Testis (tissue), 3 donors: ENCODE measurements around the gene PDP2. TPM values are rescaled to one million over a fixed set of nuclear protein-coding genes. Genes with fewer than 3 reads are reported as not detected.

Experiments
- DNase-seq: peaks from one replicate; pipeline ENCODE4 v3.0.0-alpha.2; 2019
- H3K27ac ChIP-seq, 2 donors: fragments of 200-600 bp; sonication (generic); one replicate each; pipeline ENCODE4 v1.5.1; 2019
- H3K27me3 ChIP-seq: fragments of 200-600 bp; sonication (generic); one replicate; pipeline ENCODE4 v1.5.1; 2019
- H3K36me3 ChIP-seq: fragments of 200-600 bp; sonication (generic); one replicate; pipeline ENCODE4 v1.5.1; 2017; ENCODE audit warnings: low read depth; ENCODE audit errors: missing control alignments
- H3K4me1 ChIP-seq: fragments of 200-600 bp; sonication (generic); one replicate; pipeline ENCODE4 v1.5.1; 2019
- H3K4me3 ChIP-seq, 2 donors: fragments of 200-600 bp; sonication (generic); one replicate each; pipeline ENCODE4 v1.5.1; 2017 to 2019
- H3K9me3 ChIP-seq: fragments of 200-600 bp; sonication (generic); one replicate; pipeline ENCODE4 v1.5.1; 2017
- POLR2A ChIP-seq: fragments of 450-650 bp; IDR thresholded peaks from one replicate; pipeline ENCODE4 v1.6.1; 2017; ENCODE audit warnings: antibody characterized with exemption, mild to moderate bottlenecking, moderate library complexity
- WGBS, 2 donors: methylation state at CpG; one replicate each; pipeline ENCODE4 v1.1.5; 2018; 5-methylcytosine and 5-hydroxymethylcytosine counted together
- intact Hi-C: fragments of 100-400 bp; cut with DNase I; formaldehyde crosslinking; loops from one replicate; pipeline ENCODE4 v1.15.1; 2023; ENCODE audit warnings: low total_unique reads
- polyA plus RNA-seq: library from polyadenylated mRNA; stranded (reverse); fragments of 350-450 nt; fragmentation: Illumina TruSeq; extraction: RNeasy Lipid Tissue Mini Kit (QIAGEN cat#74804); gene quantifications from one replicate; pipeline ENCODE4 v1.2.3, GENCODE V29; 2014; ENCODE audit warnings: low read depth, low replicate concordance; ENCODE audit not compliant: insufficient read depth
- total RNA-seq, 2 donors: library from RNA; depleted of rRNA; stranded (reverse); fragments of >200 nt; gene quantifications; one replicate each; pipeline ENCODE4 v1.2.3, GENCODE V29; 2016
- TF ChIP-seq, protein P1 (sequence below), 3 experiments: fragments of 450-650 bp in 2 of 3; fragments of 200-600 bp in 1 of 3; sonication (generic) in 1 of 3; IDR thresholded peaks; one replicate each; pipeline ENCODE4 v1.5.1; 2016 to 2019; ENCODE audit warnings: antibody characterized with exemption in 3 of 3, mild to moderate bottlenecking in 2 of 3, moderate library complexity in 1 of 3

Gene PDP2
- total and polyA plus RNA-seq, 3 donors from 2014 or later: 14.0 to 23.9 (median 22.9) TPM

DNA sequence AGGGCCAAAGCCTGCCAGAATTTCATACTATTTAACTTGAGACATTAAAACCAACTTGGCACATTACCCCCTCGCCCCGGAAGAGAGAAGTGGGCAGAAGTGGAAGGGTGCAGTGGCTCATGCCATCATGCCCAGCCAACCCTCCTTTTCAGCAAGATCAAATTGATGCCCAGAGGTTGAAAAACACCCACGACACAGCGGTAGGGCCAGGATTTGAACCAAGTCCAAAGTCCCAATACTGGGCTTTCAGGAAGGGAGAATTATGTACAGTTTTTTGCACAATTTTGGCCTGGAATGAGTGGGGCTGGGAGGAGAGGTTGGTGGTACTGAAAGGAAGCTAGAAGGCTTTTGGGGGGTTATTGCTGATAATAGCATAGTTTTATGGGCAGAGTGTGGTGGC is 11.0 kb downstream of the PDP2 start:
- Histone ChIP-seq H3K27me3 (no peaks in the 10 kb centered on the region), H3K4me1 (no peaks in the 10 kb centered on the region), H3K27ac (no peak overlapping the region), H3K36me3 (no peaks in the 10 kb centered on the region), H3K9me3 (no peaks in the 10 kb centered on the region), H3K4me3 (no peak overlapping the region)
- intact Hi-C loops: no loop called here
- WGBS, 2 donors: 82 to 86% methylated on average over 4 of the region's 4 CpGs
- no peak for DNase-seq
- TF ChIP-seq, protein P1, sequence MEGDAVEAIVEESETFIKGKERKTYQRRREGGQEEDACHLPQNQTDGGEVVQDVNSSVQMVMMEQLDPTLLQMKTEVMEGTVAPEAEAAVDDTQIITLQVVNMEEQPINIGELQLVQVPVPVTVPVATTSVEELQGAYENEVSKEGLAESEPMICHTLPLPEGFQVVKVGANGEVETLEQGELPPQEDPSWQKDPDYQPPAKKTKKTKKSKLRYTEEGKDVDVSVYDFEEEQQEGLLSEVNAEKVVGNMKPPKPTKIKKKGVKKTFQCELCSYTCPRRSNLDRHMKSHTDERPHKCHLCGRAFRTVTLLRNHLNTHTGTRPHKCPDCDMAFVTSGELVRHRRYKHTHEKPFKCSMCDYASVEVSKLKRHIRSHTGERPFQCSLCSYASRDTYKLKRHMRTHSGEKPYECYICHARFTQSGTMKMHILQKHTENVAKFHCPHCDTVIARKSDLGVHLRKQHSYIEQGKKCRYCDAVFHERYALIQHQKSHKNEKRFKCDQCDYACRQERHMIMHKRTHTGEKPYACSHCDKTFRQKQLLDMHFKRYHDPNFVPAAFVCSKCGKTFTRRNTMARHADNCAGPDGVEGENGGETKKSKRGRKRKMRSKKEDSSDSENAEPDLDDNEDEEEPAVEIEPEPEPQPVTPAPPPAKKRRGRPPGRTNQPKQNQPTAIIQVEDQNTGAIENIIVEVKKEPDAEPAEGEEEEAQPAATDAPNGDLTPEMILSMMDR (IDR thresholded peaks at IDR 0.05): no peak
- TF ChIP-seq POLR2A: no peak

DNA sequence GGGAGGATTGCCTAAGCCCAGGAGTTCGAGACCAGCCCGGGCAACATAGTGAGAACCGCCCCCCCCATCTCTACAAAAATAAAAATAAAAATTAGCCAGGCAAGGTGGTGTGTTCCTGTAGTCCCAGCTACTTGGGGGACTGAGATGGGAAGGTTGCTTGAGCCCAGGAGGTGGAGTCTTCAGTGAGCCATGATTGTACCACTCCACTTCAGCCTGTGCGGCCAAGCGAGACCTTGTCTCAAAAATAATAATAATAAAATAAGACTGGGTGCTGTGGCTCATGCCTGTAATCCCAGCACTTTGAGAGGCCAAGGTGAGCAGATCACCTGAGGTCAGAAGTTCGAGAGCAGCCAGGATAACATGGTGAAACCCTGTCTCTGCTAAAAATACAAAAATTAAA is 11.5 kb downstream of the PDP2 start:
- Histone ChIP-seq H3K27me3 (no peaks in the 10 kb centered on the region), H3K4me1 (no peaks in the 10 kb centered on the region), H3K4me3 (no peak overlapping the region), H3K9me3 (no peaks in the 10 kb centered on the region), H3K27ac (no peak overlapping the region), H3K36me3 (no peaks in the 10 kb centered on the region)
- no peak for TF ChIP-seq POLR2A
- TF ChIP-seq, protein P1 (IDR thresholded peaks at IDR 0.05): no peak
- 94 to 100% methylated on average over 6 of the region's 6 CpGs for WGBS, 2 donors
- DNase-seq: no peak
- intact Hi-C loops: no loop called here

DNA sequence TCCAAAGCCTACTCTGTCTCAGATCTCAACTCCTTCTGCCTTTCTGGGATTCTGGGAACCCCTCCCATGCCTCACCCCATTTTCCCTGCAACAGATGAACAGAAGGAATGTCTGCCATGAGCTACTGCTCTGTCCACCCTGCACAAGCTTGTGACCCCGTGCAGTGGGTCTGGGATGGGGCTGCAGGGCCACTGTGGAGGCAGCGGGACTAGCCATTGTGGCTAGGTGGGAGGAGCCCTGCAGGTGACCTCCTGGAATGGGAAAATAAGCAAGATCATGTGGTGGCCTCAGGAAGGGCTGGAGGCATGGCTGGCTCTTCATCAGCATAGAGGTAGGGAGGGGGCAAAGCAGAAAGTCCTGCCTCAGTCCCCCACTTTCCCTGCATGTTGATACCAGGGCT is 13.7 kb downstream of the PDP2 start:
- intact Hi-C loops: no loop called here
- WGBS, 2 donors: 88 to 90% methylated on average over 2 of the region's 2 CpGs

DNA sequence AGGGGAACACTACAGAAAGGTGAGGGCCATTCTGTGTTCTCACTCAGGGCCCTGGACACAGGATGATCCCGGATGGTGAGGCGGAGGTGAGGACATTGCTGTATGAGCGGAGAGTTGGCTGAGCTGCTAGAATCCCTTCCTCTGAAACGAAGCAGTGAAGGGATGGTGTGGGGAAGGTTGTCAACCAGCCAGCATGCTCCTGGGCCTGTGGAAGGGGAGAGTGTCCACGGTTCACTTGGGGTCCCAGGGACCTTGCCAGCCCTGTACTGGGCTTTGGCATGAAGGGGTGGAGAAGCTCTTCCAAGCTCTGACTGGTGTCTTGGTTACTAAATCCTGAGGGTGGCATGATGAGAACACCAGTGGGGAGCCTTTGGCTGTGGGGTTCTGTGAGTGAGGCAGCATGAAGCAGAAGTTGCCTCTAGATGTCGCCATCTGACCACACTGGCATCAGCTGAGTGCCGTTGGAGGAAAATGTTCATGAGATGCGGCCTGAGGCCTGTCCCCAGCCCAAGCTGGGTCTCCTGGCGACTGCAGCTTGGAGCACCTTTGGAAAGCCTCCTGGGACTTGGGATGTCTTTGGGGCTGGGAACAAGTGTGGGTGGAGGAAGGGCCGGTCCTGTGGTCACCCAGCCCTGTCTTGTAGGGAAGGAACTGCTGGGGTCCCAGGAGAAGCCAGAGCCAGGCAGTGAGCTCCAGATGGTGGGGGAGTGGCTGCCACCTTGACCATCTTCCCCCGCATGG is 14.8 kb downstream of the PDP2 start:
- no peaks in the 10 kb centered on the region for H3K27me3 ChIP-seq
- WGBS, 2 donors: 42 to 63% methylated on average over 9 to 11 of the region's 11 CpGs

More for the DNA sequence above, 13.7 kb downstream of the PDP2 start:
- Histone ChIP-seq H3K4me1 (peaks cover 13% of the 10 kb centered on the region), H3K4me3 (no peak overlapping the region), H3K27ac (no peak overlapping the region), H3K27me3 (no peaks in the 10 kb centered on the region), H3K36me3 (no peaks in the 10 kb centered on the region), H3K9me3 (no peaks in the 10 kb centered on the region)
- TF ChIP-seq, protein P1 (IDR thresholded peaks at IDR 0.05): no peak
- TF ChIP-seq POLR2A: no peak
- DNase-seq: no peak

More for the DNA sequence above, 14.8 kb downstream of the PDP2 start:
- no peak overlapping the region for H3K4me3 ChIP-seq
- intact Hi-C loops: no loop called here
- H3K36me3 ChIP-seq: no peaks in the 10 kb centered on the region
- H3K9me3 ChIP-seq: no peaks in the 10 kb centered on the region
- no peak overlapping the region for H3K27ac ChIP-seq
- TF ChIP-seq, protein P1 (IDR thresholded peaks at IDR 0.05): peak; percentile 56 to 73 (median 57)
- no peak for TF ChIP-seq POLR2A
- DNase-seq: peak; percentile 81
- peaks cover 24% of the 10 kb centered on the region for H3K4me1 ChIP-seq
